H1 (cell line): ENCODE measurements around the gene PARD3. TPM values are rescaled to one million over a fixed set of nuclear protein-coding genes. Genes with fewer than 3 reads are reported as not detected.

Experiments used
- CTCF ChIA-PET: fragments of 300-600 bp; sonication (Branson Sonifier 250); formaldehyde crosslinking; loops from one replicate; lab custom pipeline; 2021; ENCODE audit not compliant: partially characterized antibody; lab: Charles Lee
- POLR2A ChIA-PET: fragments of 300-600 bp; sonication (Branson Sonifier 250); formaldehyde crosslinking; loops from one replicate; lab custom pipeline; 2021; ENCODE audit warnings: inconsistent platforms; ENCODE audit not compliant: partially characterized antibody; lab: Charles Lee
- DNase-seq, 2 experiments: peaks; one replicate each; pipeline versions ENCODE4 v3.0.0 to v3.0.0-alpha.2; 2010 to 2022; ENCODE audit warnings: low spot score in 2 of 2, low read depth in 1 of 2, mixed read lengths in 1 of 2
- FAIRE-seq: peaks from 2 replicates; lab custom pipeline; 2011; peaks lifted over from hg19 to GRCh38; lab: Jason Lieb, UNC
- H2AFZ ChIP-seq: 2 replicates; pipeline ENCODE4 v1.8.1; 2012; ENCODE audit warnings: low read length, inconsistent platforms
- H2AK5ac ChIP-seq: 2 replicates; pipeline ENCODE4 v1.6.1; 2013; ENCODE audit warnings: low read depth, low read length
- H2BK120ac ChIP-seq: replicated peaks from 2 replicates; pipeline ENCODE3; 2013; ENCODE audit warnings: low read depth, low read length, inconsistent platforms
- H2BK12ac ChIP-seq: 2 replicates; pipeline ENCODE4 v1.6.1; 2013; ENCODE audit warnings: low read depth, low read length
- H2BK15ac ChIP-seq: 2 replicates; pipeline ENCODE4 v1.6.1; 2013; ENCODE audit warnings: low read length
- H2BK20ac ChIP-seq: 2 replicates; pipeline ENCODE4 v1.6.1; 2013; ENCODE audit warnings: low read length
- H2BK5ac ChIP-seq: 2 replicates; pipeline ENCODE4 v1.6.1; 2013; ENCODE audit warnings: low read depth, low read length
- H3K14ac ChIP-seq: 2 replicates; pipeline ENCODE4 v1.6.1; 2013; ENCODE audit warnings: inconsistent platforms; ENCODE audit not compliant: insufficient read length
- H3K18ac ChIP-seq: 2 replicates; pipeline ENCODE4 v1.6.1; 2013; ENCODE audit warnings: low read length; ENCODE audit errors: extremely low read depth
- H3K23ac ChIP-seq: 2 replicates; pipeline ENCODE4 v1.6.1; 2013; ENCODE audit warnings: inconsistent platforms; ENCODE audit not compliant: insufficient read length
- H3K23me2 ChIP-seq: 2 replicates; pipeline ENCODE4 v1.6.1; 2013; ENCODE audit warnings: low read depth, low read length
- H3K27ac ChIP-seq: 2 replicates; pipeline ENCODE4 v1.6.1; 2011; ENCODE audit warnings: low read depth, low read length, inconsistent platforms
- H3K27me3 ChIP-seq, 4 experiments: replicated peaks in 1 of 4; 1 replicate in 1 of 4; 2 replicates in 3 of 4; pipeline versions ENCODE4 v1.6.1 to v1.8.1; 2011 to 2013; ENCODE audit warnings: low read length in 3 of 4, mild to moderate bottlenecking in 3 of 4, inconsistent platforms in 2 of 4, mixed read lengths in 2 of 4, moderate library complexity in 1 of 4; ENCODE audit not compliant: control insufficient read depth in 3 of 4, insufficient read depth in 3 of 4; ENCODE audit errors: extremely low read depth in 1 of 4
- H3K36me3 ChIP-seq, 4 experiments: 2 replicates each; pipeline versions ENCODE4 v1.6.1 to v1.8.1; 2011 to 2013; ENCODE audit warnings: mild to moderate bottlenecking in 4 of 4, low read length in 3 of 4, moderate library complexity in 2 of 4, control low read depth in 1 of 4, inconsistent platforms in 1 of 4; ENCODE audit not compliant: insufficient read depth in 4 of 4, control insufficient read depth in 2 of 4
- H3K4ac ChIP-seq: replicated peaks from 2 replicates; pipeline ENCODE3; 2013; ENCODE audit warnings: low read length, low read depth, mixed read lengths, inconsistent platforms; ENCODE audit not compliant: insufficient read length
- H3K4me1 ChIP-seq, 4 experiments: replicated peaks in 1 of 4; 1 replicate in 1 of 4; 2 replicates in 3 of 4; pipeline versions ENCODE4 v1.6.1 to v1.8.1; 2011 to 2013; ENCODE audit warnings: low read length in 3 of 4, inconsistent platforms in 2 of 4, mixed read lengths in 1 of 4; ENCODE audit not compliant: insufficient read depth in 4 of 4, control insufficient read depth in 3 of 4
- H3K4me2 ChIP-seq, 2 experiments: 2 replicates each; pipeline versions ENCODE4 v1.6.1 to v1.8.1; 2011 to 2013; ENCODE audit warnings: low read depth in 2 of 2, low read length in 2 of 2, control low read depth in 1 of 2, inconsistent platforms in 1 of 2, mild to moderate bottlenecking in 1 of 2; ENCODE audit not compliant: insufficient read depth in 1 of 2
- H3K4me3 ChIP-seq, 4 experiments: fragments of 200-600, 300-600 bp in 1 of 4; sonication (generic), shearing (Covaris generic), sonication (Bioruptor Twin) in 1 of 4; 2 replicates each; pipeline versions ENCODE4 v1.5.1 to v1.8.1; 2011 to 2016; ENCODE audit warnings: low read length in 4 of 4, low read depth in 3 of 4, control low read depth in 2 of 4, inconsistent platforms in 2 of 4, mild to moderate bottlenecking in 2 of 4, mixed read lengths in 1 of 4, moderate library complexity in 1 of 4; ENCODE audit not compliant: insufficient read depth in 2 of 4; ENCODE audit errors: extremely low read depth in 1 of 4
- H3K56ac ChIP-seq: replicated peaks from 2 replicates; pipeline ENCODE3; 2013; ENCODE audit warnings: low read depth, mild to moderate bottlenecking, mixed read lengths, low read length, inconsistent platforms; ENCODE audit not compliant: insufficient read length
- H3K79me1 ChIP-seq: 2 replicates; pipeline ENCODE4 v1.6.1; 2013; ENCODE audit warnings: low read depth, low read length, control low read depth
- H3K79me2 ChIP-seq, 2 experiments: 2 replicates each; pipeline versions ENCODE4 v1.6.1 to v1.8.1; 2012 to 2013; ENCODE audit warnings: low read length in 2 of 2, mild to moderate bottlenecking in 2 of 2, inconsistent platforms in 1 of 2; ENCODE audit not compliant: insufficient read depth in 2 of 2, control insufficient read depth in 1 of 2
- H3K9ac ChIP-seq, 4 experiments: replicated peaks in 1 of 4; 1 replicate in 1 of 4; 2 replicates in 3 of 4; pipeline versions ENCODE4 v1.6.1 to v1.8.1; 2011 to 2013; ENCODE audit warnings: low read depth in 3 of 4, low read length in 3 of 4, control low read depth in 2 of 4, mild to moderate bottlenecking in 2 of 4, moderate library complexity in 2 of 4, inconsistent platforms in 1 of 4; ENCODE audit errors: extremely low read depth in 1 of 4
- H3K9me3 ChIP-seq, 2 experiments: 2 replicates each; pipeline versions ENCODE4 v1.6.1 to v1.8.1; 2012 to 2013; ENCODE audit warnings: mild to moderate bottlenecking in 2 of 2, moderate library complexity in 2 of 2, control low read depth in 1 of 2, inconsistent platforms in 1 of 2, low read depth in 1 of 2, low read length in 1 of 2, mixed read lengths in 1 of 2; ENCODE audit not compliant: insufficient read depth in 2 of 2
- H4K20me1 ChIP-seq, 2 experiments: replicated peaks in 1 of 2; 2 replicates each; pipeline versions ENCODE3 to v1.8.1; 2011 to 2013; ENCODE audit warnings: inconsistent platforms in 2 of 2, low read length in 2 of 2, mild to moderate bottlenecking in 1 of 2; ENCODE audit not compliant: insufficient read depth in 2 of 2, control insufficient read depth in 1 of 2
- H4K5ac ChIP-seq: 2 replicates; pipeline ENCODE4 v1.6.1; 2013; ENCODE audit warnings: low read length, low read depth, mixed read lengths, inconsistent platforms; ENCODE audit not compliant: insufficient read length
- H4K8ac ChIP-seq: 2 replicates; pipeline ENCODE4 v1.8.0; 2013; ENCODE audit warnings: mild to moderate bottlenecking, moderate library complexity, low read length, inconsistent platforms; ENCODE audit not compliant: insufficient read depth; ENCODE audit errors: extremely low read depth
- H4K91ac ChIP-seq: replicated peaks from 2 replicates; pipeline ENCODE3; 2013; ENCODE audit warnings: low read length, mixed read lengths, inconsistent platforms; ENCODE audit not compliant: insufficient read length
- WGBS, 2 experiments: shearing (Covaris generic) in 1 of 2; methylation state at CpG; one replicate each; pipeline versions ENCODE4 v1.1.6 to v1.1.7; 2013 to 2015; ENCODE audit warnings: low lambda C conversion rate in 2 of 2, mixed read lengths in 2 of 2, inconsistent platforms in 1 of 2, low coverage in 1 of 2, missing lambda C conversion rate in 1 of 2; ENCODE audit not compliant: insufficient replicate concordance in 2 of 2, insufficient coverage in 1 of 2, insufficient read length in 1 of 2; ENCODE audit errors: extremely low coverage in 1 of 2, missing lambda C conversion rate in 1 of 2; 5-methylcytosine and 5-hydroxymethylcytosine counted together
- polyA plus RNA-seq, 7 experiments: library from polyadenylated mRNA; depleted of rRNA in 3 of 7; stranded (reverse) in 5 of 7; unstranded in 2 of 7; fragments of >200 nt in 5 of 7; fragments of 200-250 nt in 2 of 7; gene quantifications; 1 replicate in 5 of 7; 2 replicates in 1 of 7; 4 replicates in 1 of 7; pipeline versions ENCODE4 v1.2.1 to v1.2.3, GENCODE V29; 2011 to 2013; ENCODE audit warnings: missing spikeins in 2 of 7, mixed read lengths in 2 of 7
- total RNA-seq: library from RNA; stranded (reverse); fragmentation: NEBNext Ultra II Directional; extraction: Animal tissue kit (Norgen Biotek cat#: 25700); gene quantifications from 2 replicates; pipeline ENCODE4 v1.2.1, GENCODE V29; 2021

The PARD3 gene
- total and polyA plus RNA-seq, 2 of the 8 experiments (the other 6 are each of a cell fraction or from before 2014, with no cell fraction given), result 19.7 to 49.1 TPM

GRCh38 chr10:34656661-34657060, 158.4 kb downstream of the PARD3 start:
- Histone ChIP-seq H2BK15ac (no peak overlapping the region), H2BK20ac (no peak overlapping the region), H2AK5ac (no peak overlapping the region), H4K5ac (no peak overlapping the region), H3K27ac (no peak overlapping the region; the same call in 1 of the 2 replicates), H3K9me3 (no peaks in the 10 kb centered on the region), H4K8ac (no peak overlapping the region), H2BK5ac (no peak overlapping the region), H3K4me3 (no peak overlapping the region), H3K79me1 (peaks cover 6% of the 10 kb centered on the region; the same call in 1 of the 2 replicates), H3K4ac (no peak overlapping the region), H3K4me1 (peaks cover 10 to 35% (median 18%) of the 10 kb centered on the region in 4 experiments), H3K18ac (no peak overlapping the region), H2BK12ac (no peak overlapping the region), H2BK120ac (no peak overlapping the region), H4K20me1 (peaks cover 1 to 4% of the 10 kb centered on the region in 2 experiments), H4K91ac (no peak overlapping the region), H3K36me3 (no peaks in the 10 kb centered on the region), H3K14ac (no peak overlapping the region), H3K56ac (no peak overlapping the region), H3K27me3 (no peaks in the 10 kb centered on the region), H2AFZ (no peak overlapping the region), H3K79me2 (peaks cover 5 to 67% of the 10 kb centered on the region in 2 experiments), H3K23me2 (no peaks in the 10 kb centered on the region), H3K23ac (no peak overlapping the region), H3K9ac (no peak overlapping the region), H3K4me2 (peak overlapping the region; percentile 14 to 51; a peak in 2 of 4 replicates)
- 37% methylated on average over 4 of the region's 4 CpGs; no CpG with 5 or more reads in 1 of the 2 experiments for WGBS, 2 experiments
- no peak for FAIRE-seq
- CTCF ChIA-PET, result interaction anchor here (0.6 to 3.2 kb wide), 13 partner anchors 9 to 667 kb away, joined by 3 to 16 read pairs (median 3); no protein-coding TSS in a partner anchor
- POLR2A ChIA-PET, result interaction anchor here (1.6 kb wide), 1 partner anchor 10 kb away, joined by 4 read pairs; no protein-coding TSS in a partner anchor
- no peak for DNase-seq
